SK-N-MC (cell line): ENCODE data around the gene SCMH1.

ENCODE experiments used
- EZH2 ChIP-seq: fragments of 200-600 bp; sonication (generic); IDR thresholded peaks from one replicate; pipeline ENCODE4 v1.6.1; 2017; ENCODE audit warnings: antibody characterized with exemption
- POLR2AphosphoS5 ChIP-seq: IDR thresholded peaks from 2 replicates; pipeline ENCODE4 v1.6.1; 2012; ENCODE audit warnings: mild to moderate bottlenecking, low read depth, low read length, borderline replicate concordance

DNA sequence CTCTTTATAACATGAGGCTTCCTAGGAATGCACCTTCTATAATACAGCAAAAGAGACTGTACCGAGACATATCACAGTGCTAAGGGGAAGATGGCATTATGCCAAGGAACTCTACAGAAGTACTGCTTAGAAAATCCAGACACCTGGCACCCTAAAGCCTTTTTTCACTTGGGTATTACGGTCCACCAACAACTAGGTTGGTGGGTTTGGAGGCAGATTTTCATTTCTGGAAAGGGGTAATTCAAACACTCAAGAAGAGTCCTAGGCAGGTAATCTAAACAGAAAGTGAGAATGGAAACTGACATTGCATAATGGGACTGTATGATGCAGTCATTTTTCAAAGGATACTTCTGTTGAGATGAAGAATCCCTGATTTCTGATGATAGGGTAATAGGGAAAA lies 19.6 kb downstream of the SCMH1 start:
- TF ChIP-seq EZH2 (no peak), POLR2AphosphoS5 (no peak)
